Stimulated activated CD4-positive, alpha-beta T cell treated with anti-CD3 and anti-CD28 coated beads, Interleukin-15, amount 100 ng/mL, for 1 hour (primary cell): ENCODE data around the gene STARD5.
A peak's percentile ranks its signal among the peaks of the same experiment; 100 is the strongest.

Source experiments
- DNase-seq, 2 donors: peaks; one replicate each; pipeline ENCODE4 v3.0.0-alpha.2; 2020; ENCODE audit warnings: low read depth in 1 of 2, low spot score in 1 of 2

Gene STARD5

GRCh38 chr15:81275711-81276392 lies 48.1 kb downstream of the STARD5 start:
- no peak for DNase-seq

GRCh38 chr15:81274931-81275707 lies 48.8 kb downstream of the STARD5 start:
- DNase-seq: peak; percentile 40 to 64

GRCh38 chr15:81274255-81274654 lies 49.7 kb downstream of the STARD5 start:
- no peak for DNase-seq

GRCh38 chr15:81273855-81274254 lies 50.1 kb downstream of the STARD5 start:
- DNase-seq: no peak

GRCh38 chr15:81273200-81273599 lies 50.7 kb downstream of the STARD5 start:
- DNase-seq: no peak

- no peak for DNase-seq
Observed at GRCh38 chr15:81271761-81272644, 51.9 kb downstream of the STARD5 start.

GRCh38 chr15:81270781-81271491 lies 53.0 kb downstream of the STARD5 start:
- no peak for DNase-seq

GRCh38 chr15:81270188-81270587 lies 53.8 kb downstream of the STARD5 start:
- no peak for DNase-seq

- no peak for DNase-seq
Observed at GRCh38 chr15:81268881-81269601, 54.9 kb downstream of the STARD5 start.

- DNase-seq: no peak
Observed at GRCh38 chr15:81268340-81268739, 55.6 kb downstream of the STARD5 start.

GRCh38 chr15:81265944-81266775 lies 57.8 kb downstream of the STARD5 start:
- DNase-seq: peak; percentile 57 to 71

GRCh38 chr15:81265256-81265943 lies 58.5 kb downstream of the STARD5 start:
- DNase-seq: no peak

- no peak for DNase-seq
Observed at GRCh38 chr15:81264072-81264857, 59.7 kb downstream of the STARD5 start.

- DNase-seq: no peak
Observed at GRCh38 chr15:81263477-81263876, 60.5 kb downstream of the STARD5 start.

GRCh38 chr15:81261172-81261811 lies 62.6 kb downstream of the STARD5 start:
- no peak for DNase-seq

- DNase-seq: no peak
Observed at GRCh38 chr15:81259760-81260298, 64.1 kb downstream of the STARD5 start.
